DND-41 (cell line): ENCODE results near the gene MSI2.

Experiments
- EZH2 ChIP-seq: IDR thresholded peaks from 3 replicates; pipeline ENCODE4 v1.6.1; 2012; ENCODE audit warnings: borderline replicate concordance, low read depth, mild to moderate bottlenecking, moderate library complexity, low read length, inconsistent platforms; ENCODE audit not compliant: severe bottlenecking
- TF ChIP-seq, protein P1 (sequence below): IDR thresholded peaks from 2 replicates; pipeline ENCODE4 v1.5.1; 2012; ENCODE audit warnings: borderline replicate concordance, low read length, moderate library complexity, mild to moderate bottlenecking; ENCODE audit not compliant: poor library complexity, severe bottlenecking; ENCODE audit errors: extremely low read depth

DNA sequence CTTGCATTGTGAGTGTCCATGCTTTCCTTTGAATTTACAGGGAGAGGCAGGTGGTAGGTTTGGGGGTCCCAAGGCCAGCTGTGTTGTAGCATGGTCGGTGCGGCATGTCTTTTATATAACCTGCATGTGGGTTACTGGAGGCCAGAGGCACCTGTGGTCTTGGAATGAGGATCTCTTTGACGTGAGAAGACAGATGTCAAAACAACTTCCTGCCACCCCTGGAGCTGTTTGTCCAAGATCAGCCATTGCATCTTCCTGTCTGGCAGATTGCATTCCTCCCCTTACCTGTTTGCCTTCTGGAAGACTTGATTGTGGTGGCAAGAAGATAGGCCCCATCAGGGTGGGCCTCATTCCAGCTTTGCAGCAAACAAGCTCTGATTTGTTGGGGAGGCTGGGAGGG, 175.1 kb downstream of the MSI2 start:
- TF ChIP-seq, protein P1, sequence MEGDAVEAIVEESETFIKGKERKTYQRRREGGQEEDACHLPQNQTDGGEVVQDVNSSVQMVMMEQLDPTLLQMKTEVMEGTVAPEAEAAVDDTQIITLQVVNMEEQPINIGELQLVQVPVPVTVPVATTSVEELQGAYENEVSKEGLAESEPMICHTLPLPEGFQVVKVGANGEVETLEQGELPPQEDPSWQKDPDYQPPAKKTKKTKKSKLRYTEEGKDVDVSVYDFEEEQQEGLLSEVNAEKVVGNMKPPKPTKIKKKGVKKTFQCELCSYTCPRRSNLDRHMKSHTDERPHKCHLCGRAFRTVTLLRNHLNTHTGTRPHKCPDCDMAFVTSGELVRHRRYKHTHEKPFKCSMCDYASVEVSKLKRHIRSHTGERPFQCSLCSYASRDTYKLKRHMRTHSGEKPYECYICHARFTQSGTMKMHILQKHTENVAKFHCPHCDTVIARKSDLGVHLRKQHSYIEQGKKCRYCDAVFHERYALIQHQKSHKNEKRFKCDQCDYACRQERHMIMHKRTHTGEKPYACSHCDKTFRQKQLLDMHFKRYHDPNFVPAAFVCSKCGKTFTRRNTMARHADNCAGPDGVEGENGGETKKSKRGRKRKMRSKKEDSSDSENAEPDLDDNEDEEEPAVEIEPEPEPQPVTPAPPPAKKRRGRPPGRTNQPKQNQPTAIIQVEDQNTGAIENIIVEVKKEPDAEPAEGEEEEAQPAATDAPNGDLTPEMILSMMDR = no peak
- TF ChIP-seq EZH2 = no peak
